LoVo (cell line): ENCODE measurements around the gene IFNL2.

ENCODE experiments used
- DNase-seq: peaks from one replicate; pipeline ENCODE4 v3.0.0-alpha.2; 2016; ENCODE audit warnings: low spot score

The IFNL2 gene

DNA sequence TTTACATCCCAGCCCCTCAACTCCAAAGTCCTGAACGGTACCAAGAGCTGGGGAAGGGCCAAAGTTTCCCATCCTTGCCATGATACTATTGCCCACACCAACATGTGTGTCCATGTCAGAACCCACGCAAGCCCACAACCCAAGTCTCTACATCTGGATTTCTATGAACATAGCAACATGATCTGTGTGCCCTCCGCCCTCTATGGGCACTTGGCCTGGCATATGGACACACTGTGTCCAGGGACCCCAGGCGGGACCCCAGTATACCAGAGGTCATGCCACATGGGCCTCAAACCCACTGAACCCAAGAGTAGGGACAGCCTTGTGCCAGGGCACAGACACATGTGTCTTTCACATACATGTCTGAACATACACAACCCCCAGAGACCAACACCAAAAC lies 50.5 kb downstream of the IFNL2 start:
- no peak for DNase-seq

DNA sequence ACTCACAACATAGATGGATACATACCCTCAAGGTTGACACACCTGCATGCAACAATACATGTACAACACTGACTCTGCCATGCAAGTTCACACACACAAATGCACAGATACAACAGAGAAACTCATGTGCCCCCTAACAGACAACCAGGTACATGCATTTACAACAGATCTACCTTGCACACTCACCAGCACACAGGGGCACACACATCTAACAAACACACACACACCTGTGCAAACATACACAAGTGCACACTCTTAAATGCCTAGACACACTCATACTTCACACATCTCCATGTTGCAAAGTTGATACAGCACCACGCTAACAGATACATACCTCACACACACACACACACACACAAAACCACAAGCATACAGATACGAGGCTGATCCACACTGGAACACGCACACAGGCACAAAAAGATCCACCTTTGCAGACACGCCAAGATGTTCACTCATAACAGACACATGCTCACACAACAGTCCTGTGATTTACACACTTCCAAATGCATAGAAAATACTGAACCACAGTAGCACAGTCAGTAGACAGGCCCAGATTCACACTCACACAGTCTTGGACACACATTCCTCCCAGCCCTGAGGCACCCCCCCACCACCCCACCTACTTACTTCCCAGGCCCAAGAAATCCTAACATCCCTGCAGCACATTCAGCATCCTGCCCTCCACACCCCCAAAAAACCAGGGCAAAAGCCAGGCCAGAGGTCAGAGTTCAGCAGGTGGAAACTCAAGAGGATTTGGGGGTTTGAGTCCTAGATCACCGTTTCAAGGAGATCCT lies 51.1 kb downstream of the IFNL2 start:
- no peak for DNase-seq
